ENCODE measurements around the gene SELE. TPM values are rescaled to one million over a fixed set of nuclear protein-coding genes. Genes with fewer than 3 reads are reported as not detected.

The SELE gene
- total RNA-seq (2021) (0.05 TPM in 1 of 3 replicates, not detected in the others), Bru-seq, nascent RNA (not detected)
- long read RNA-seq, experiment 1, result 0 reads
- long read RNA-seq, experiment 2, result 0 reads
- long read RNA-seq, experiment 3, result 0 reads

GRCh38 chr1:169733924-169734323, at the start of gene SELE:
TSS of gene SELE (minus strand) at chr1:169734079. CDS start at chr1:169733612, 467 bp downstream.
- H3K36me3 Mint-ChIP-seq, result no peaks in the 10 kb centered on the region
- POLR2A ChIA-PET, result no interaction called here
- H3K27ac Mint-ChIP-seq, result no peak within 1 kb of the TSS
- no peak within 1 kb of the TSS for H3K4me3 Mint-ChIP-seq
- DNase-seq (ENCODE audit: low spot score) (no peak), ATAC-seq (no peak)
- no peaks in the 10 kb centered on the region for H3K9me3 Mint-ChIP-seq
- peaks cover under 1% of the 10 kb centered on the region; the same call in 1 of the 2 replicates for H3K27me3 Mint-ChIP-seq (ENCODE audit: low read depth)
- CTCF ChIA-PET, result no interaction called here
- peaks cover 10% of the 10 kb centered on the region for H3K4me1 Mint-ChIP-seq
- no peak for TF ChIP-seq RELA (CRISPR knock-in tag; IDR thresholded peaks at IDR 0.05; ENCODE audit: borderline replicate concordance)
- no peak for TF ChIP-seq ETV6 (CRISPR knock-in tag; IDR thresholded peaks at IDR 0.05)
- TF ChIP-seq ATF6 (CRISPR knock-in tag; IDR thresholded peaks at IDR 0.05), result no peak
- no peak for TF ChIP-seq RORB (CRISPR knock-in tag; IDR thresholded peaks at IDR 0.05)
- TF ChIP-seq ATF2 (CRISPR knock-in tag; IDR thresholded peaks at IDR 0.05; ENCODE audit: borderline replicate concordance, low read depth), result no peak
- TF ChIP-seq CDX4 (CRISPR knock-in tag; IDR thresholded peaks at IDR 0.05; ENCODE audit: borderline replicate concordance), result no peak
- no peak for TF ChIP-seq MYBL2 (CRISPR knock-in tag; IDR thresholded peaks at IDR 0.05)
- TF ChIP-seq GRHL2 (CRISPR knock-in tag; IDR thresholded peaks at IDR 0.05; ENCODE audit: insufficient replicate concordance, severe bottlenecking), result no peak
- TF ChIP-seq NR1H2 (CRISPR knock-in tag; IDR thresholded peaks at IDR 0.05), result no peak
- TF ChIP-seq SOX15 (CRISPR knock-in tag; IDR thresholded peaks at IDR 0.05), result no peak
- no peak for TF ChIP-seq AR (CRISPR knock-in tag; IDR thresholded peaks at IDR 0.05)
- no peak for TF ChIP-seq ZNF232 (CRISPR knock-in tag; IDR thresholded peaks at IDR 0.05)
- TF ChIP-seq USF1 (CRISPR knock-in tag; IDR thresholded peaks at IDR 0.05), result no peak
- no peak for TF ChIP-seq FOXJ3 (CRISPR knock-in tag; IDR thresholded peaks at IDR 0.05; ENCODE audit: borderline replicate concordance)
- TF ChIP-seq ARID4B (CRISPR knock-in tag; IDR thresholded peaks at IDR 0.05; ENCODE audit: borderline replicate concordance), result no peak
- no peak for TF ChIP-seq ZNF263 (CRISPR knock-in tag; IDR thresholded peaks at IDR 0.05; ENCODE audit: low read depth)
- no peak for TF ChIP-seq ERG (CRISPR knock-in tag; IDR thresholded peaks at IDR 0.05)
- no peak for TF ChIP-seq CREM (CRISPR knock-in tag; IDR thresholded peaks at IDR 0.05)
